ENCODE measurements around the gene FCAMR. TPM values are rescaled to one million over a fixed set of nuclear protein-coding genes. Genes with fewer than 3 reads are reported as not detected.

FCAMR gene
- total and polyA plus RNA-seq, 2 experiments from 2014 or later = not detected

DNA sequence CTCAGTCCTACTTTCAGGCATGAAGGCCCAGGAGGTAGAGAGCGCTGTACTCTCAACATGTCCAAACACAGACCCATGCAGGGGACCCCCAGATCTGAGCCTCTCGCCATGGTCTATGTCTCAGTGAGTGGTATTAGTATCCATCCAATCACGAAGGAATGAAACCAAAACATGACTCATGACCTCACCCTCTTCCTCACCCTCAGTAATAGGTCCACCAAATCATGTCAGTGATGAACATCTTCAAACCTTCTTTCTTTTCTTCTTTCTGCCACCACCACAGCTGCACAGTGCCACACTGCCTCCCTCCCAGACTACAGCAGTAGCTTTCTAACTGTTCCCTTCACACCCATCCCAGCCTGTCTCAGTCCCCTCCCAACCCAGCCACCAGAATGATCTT lies 45.5 kb upstream of the FCAMR start:
- no peak for DNase-seq (ENCODE audit: low spot score)

DNA sequence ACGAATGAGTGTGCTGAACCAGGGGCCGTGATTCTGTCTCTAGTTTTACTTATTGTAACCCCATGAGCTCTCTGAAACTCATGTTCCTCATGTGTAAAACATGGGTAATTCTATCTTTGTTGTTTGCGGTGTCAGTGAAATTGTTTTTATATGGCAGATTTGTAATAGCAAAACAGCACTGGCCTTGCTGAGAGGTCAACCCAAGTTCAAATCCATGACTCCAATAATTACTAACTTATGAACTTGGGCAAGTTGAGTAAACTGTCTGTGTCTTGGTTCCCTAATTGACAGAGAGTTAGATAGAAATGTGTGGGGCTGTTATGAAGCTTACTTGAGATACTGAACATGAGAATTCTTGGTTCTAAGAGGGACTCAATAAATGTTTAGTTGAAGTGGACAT lies 44.5 kb upstream of the FCAMR start:
- H3K4me3 ChIP-seq = no peak overlapping the region
- Mint-ChIP-seq H3K27ac (no peak overlapping the region), H3K4me3 (no peak overlapping the region), H3K36me3 (ENCODE audit: low read depth) (no peaks in the 10 kb centered on the region), H3K9me3 (no peaks in the 10 kb centered on the region), H3K4me1 (no peaks in the 10 kb centered on the region), H3K27me3 (ENCODE audit: insufficient read depth, low read depth, poor library complexity) (peaks cover 3% of the 10 kb centered on the region)
- DNase-seq (ENCODE audit: low spot score) (no peak), ATAC-seq (no peak)
- H3K9me2 ChIP-seq (ENCODE audit: insufficient read depth) = peaks cover 11% of the 10 kb centered on the region; the same call in 1 of the 2 replicates
- H3K36me3 ChIP-seq (ENCODE audit: insufficient read depth) = no peaks in the 10 kb centered on the region
- TF ChIP-seq ZNF114 (CRISPR knock-in tag; IDR thresholded peaks at IDR 0.05) (no peak), JUNB (IDR thresholded peaks at IDR 0.05; ENCODE audit: unreplicated experiment) (no peak), ZNF331 (CRISPR knock-in tag; IDR thresholded peaks at IDR 0.05; ENCODE audit: low read depth) (no peak), NANOG (IDR thresholded peaks at IDR 0.05; ENCODE audit: borderline replicate concordance) (no peak), REST (IDR thresholded peaks at IDR 0.05; ENCODE audit: unreplicated experiment) (no peak), EZH2phosphoT487 (IDR thresholded peaks at IDR 0.05; ENCODE audit: unreplicated experiment) (no peak), EZH2 (IDR thresholded peaks at IDR 0.05; ENCODE audit: low read depth, unreplicated experiment) (no peak), CREB1 (CRISPR knock-in tag; IDR thresholded peaks at IDR 0.05; ENCODE audit: low read depth) (no peak), ETS1 (IDR thresholded peaks at IDR 0.05) (no peak), STAT1 (IDR thresholded peaks at IDR 0.05; ENCODE audit: unreplicated experiment) (no peak), POLR2AphosphoS5 (IDR thresholded peaks at IDR 0.05; ENCODE audit: low read depth) (no peak)
- H2AFZ ChIP-seq = no peak overlapping the region
- no peaks in the 10 kb centered on the region; the same call in 1 of the 2 replicates for H4K20me1 ChIP-seq (replicated peaks; ENCODE audit: insufficient read depth)
- H3K27ac ChIP-seq (ENCODE audit: low read depth) = no peak overlapping the region
- no peak overlapping the region for H3K4me2 ChIP-seq
- no peaks in the 10 kb centered on the region for H3K79me2 ChIP-seq (replicated peaks; ENCODE audit: insufficient read depth)
- H3K4me1 ChIP-seq (ENCODE audit: insufficient read depth) = no peaks in the 10 kb centered on the region
- H3K27me3 ChIP-seq (ENCODE audit: insufficient read depth) = no peaks in the 10 kb centered on the region
- no peaks in the 10 kb centered on the region for H3F3A ChIP-seq (replicated peaks; ENCODE audit: low read depth)

More for the DNA sequence above, 45.5 kb upstream of the FCAMR start:
- Histone ChIP-seq H3K4me3 (no peak overlapping the region), H3K4me1 (ENCODE audit: insufficient read depth) (no peaks in the 10 kb centered on the region), H4K20me1 (replicated peaks; ENCODE audit: insufficient read depth) (no peaks in the 10 kb centered on the region; the same call in 1 of the 2 replicates), H3F3A (replicated peaks; ENCODE audit: low read depth) (no peaks in the 10 kb centered on the region), H3K36me3 (ENCODE audit: insufficient read depth) (no peaks in the 10 kb centered on the region), H3K27me3 (ENCODE audit: insufficient read depth) (no peaks in the 10 kb centered on the region), H2AFZ (no peak overlapping the region), H3K4me2 (no peak overlapping the region), H3K9me2 (ENCODE audit: insufficient read depth) (peaks cover 11% of the 10 kb centered on the region; the same call in 1 of the 2 replicates), H3K79me2 (replicated peaks; ENCODE audit: insufficient read depth) (no peaks in the 10 kb centered on the region), H3K27ac (ENCODE audit: low read depth) (no peak overlapping the region)
- Mint-ChIP-seq H3K36me3 (ENCODE audit: low read depth) (no peaks in the 10 kb centered on the region), H3K4me3 (no peak overlapping the region), H3K4me1 (no peaks in the 10 kb centered on the region), H3K9me3 (no peaks in the 10 kb centered on the region), H3K27me3 (ENCODE audit: insufficient read depth, low read depth, poor library complexity) (peaks cover 3% of the 10 kb centered on the region), H3K27ac (no peak overlapping the region)
- TF ChIP-seq CREB1 (CRISPR knock-in tag; IDR thresholded peaks at IDR 0.05; ENCODE audit: low read depth) = no peak
- no peak for TF ChIP-seq NANOG (IDR thresholded peaks at IDR 0.05; ENCODE audit: borderline replicate concordance)
- no peak for TF ChIP-seq EZH2phosphoT487 (IDR thresholded peaks at IDR 0.05; ENCODE audit: unreplicated experiment)
- TF ChIP-seq ZNF331 (CRISPR knock-in tag; IDR thresholded peaks at IDR 0.05; ENCODE audit: low read depth) = no peak
- TF ChIP-seq JUNB (IDR thresholded peaks at IDR 0.05; ENCODE audit: unreplicated experiment) = no peak
- no peak for TF ChIP-seq EZH2 (IDR thresholded peaks at IDR 0.05; ENCODE audit: low read depth, unreplicated experiment)
- ATAC-seq = no peak

All from GM23338 (cell line).